Loucy (cell line): Measurements from ENCODE around the gene LDLRAD4.
A peak's percentile ranks its signal among the peaks of the same experiment; 100 is the strongest.

Experiments
- H2AFZ ChIP-seq: fragments of 200-600 bp; sonication (generic); 2 replicates; pipeline ENCODE4 v1.6.0; 2016; ENCODE audit warnings: antibody characterized with exemption, mild to moderate bottlenecking, low read length, moderate library complexity
- H3F3A ChIP-seq: fragments of 200-600 bp; 2 replicates; pipeline ENCODE4 v1.6.0; 2016; ENCODE audit warnings: antibody characterized with exemption, low read depth, mild to moderate bottlenecking
- H3K27me3 ChIP-seq: fragments of 200-600 bp; sonication (generic); 2 replicates; pipeline ENCODE4 v1.6.1; 2014; ENCODE audit warnings: low read length, mild to moderate bottlenecking; ENCODE audit not compliant: insufficient read depth, poor library complexity, severe bottlenecking
- H3K36me3 ChIP-seq: fragments of 200-600 bp; sonication (generic); 2 replicates; pipeline ENCODE4 v1.6.1; 2016; ENCODE audit warnings: low read length; ENCODE audit not compliant: insufficient read depth
- H3K4me1 ChIP-seq: fragments of 200-600 bp; sonication (generic); 2 replicates; pipeline ENCODE4 v1.5.1; 2014; ENCODE audit warnings: low read length, mild to moderate bottlenecking; ENCODE audit not compliant: insufficient read depth, poor library complexity, severe bottlenecking
- H3K4me2 ChIP-seq: fragments of 200-600 bp; sonication (generic); 2 replicates; pipeline ENCODE4 v1.6.0; 2014; ENCODE audit warnings: antibody characterized with exemption, low read length, low read depth, mild to moderate bottlenecking; ENCODE audit not compliant: poor library complexity, severe bottlenecking
- H3K4me3 ChIP-seq: fragments of 200-600 bp; sonication (generic); 2 replicates; pipeline ENCODE4 v1.5.1; 2014; ENCODE audit warnings: low read length, mild to moderate bottlenecking, mixed read lengths; ENCODE audit not compliant: poor library complexity, severe bottlenecking
- H3K79me2 ChIP-seq: fragments of 200-600 bp; sonication (generic); 2 replicates; pipeline ENCODE4 v1.6.1; 2014; ENCODE audit warnings: low read length; ENCODE audit not compliant: insufficient read depth
- H3K9ac ChIP-seq: fragments of 200-600 bp; sonication (generic); 2 replicates; pipeline ENCODE4 v1.6.0; 2014; ENCODE audit warnings: mild to moderate bottlenecking, low read depth, low read length, moderate library complexity; ENCODE audit not compliant: poor library complexity, severe bottlenecking
- H3K9me2 ChIP-seq: fragments of 200-600 bp; sonication (generic); replicated peaks from 2 replicates; pipeline ENCODE4 v1.6.1; 2016; ENCODE audit warnings: low read depth, low read length, mixed read lengths
- H3K9me3 ChIP-seq: fragments of 200-600 bp; sonication (generic); 2 replicates; pipeline ENCODE4 v1.6.1; 2014; ENCODE audit warnings: mild to moderate bottlenecking, antibody characterized with exemption, low read length, low read depth; ENCODE audit not compliant: insufficient read depth
- H4K20me1 ChIP-seq: fragments of 200-600 bp; sonication (generic); 2 replicates; pipeline ENCODE4 v1.6.0; 2014; ENCODE audit warnings: antibody characterized with exemption, low read length, mild to moderate bottlenecking; ENCODE audit not compliant: insufficient read depth, poor library complexity, severe bottlenecking
- EZH2phosphoT487 ChIP-seq: fragments of 200-600 bp; IDR thresholded peaks from 2 replicates; pipeline ENCODE4 v1.6.1; 2018; ENCODE audit warnings: antibody characterized with exemption, mild to moderate bottlenecking, moderate library complexity, borderline replicate concordance
- TF ChIP-seq, protein P1 (sequence below): fragments of 200-600 bp; sonication (generic); conservative IDR thresholded peaks from 2 replicates; pipeline ENCODE4 v1.5.1; 2014; ENCODE audit warnings: mild to moderate bottlenecking, antibody characterized with exemption, low read length

Gene LDLRAD4

DNA sequence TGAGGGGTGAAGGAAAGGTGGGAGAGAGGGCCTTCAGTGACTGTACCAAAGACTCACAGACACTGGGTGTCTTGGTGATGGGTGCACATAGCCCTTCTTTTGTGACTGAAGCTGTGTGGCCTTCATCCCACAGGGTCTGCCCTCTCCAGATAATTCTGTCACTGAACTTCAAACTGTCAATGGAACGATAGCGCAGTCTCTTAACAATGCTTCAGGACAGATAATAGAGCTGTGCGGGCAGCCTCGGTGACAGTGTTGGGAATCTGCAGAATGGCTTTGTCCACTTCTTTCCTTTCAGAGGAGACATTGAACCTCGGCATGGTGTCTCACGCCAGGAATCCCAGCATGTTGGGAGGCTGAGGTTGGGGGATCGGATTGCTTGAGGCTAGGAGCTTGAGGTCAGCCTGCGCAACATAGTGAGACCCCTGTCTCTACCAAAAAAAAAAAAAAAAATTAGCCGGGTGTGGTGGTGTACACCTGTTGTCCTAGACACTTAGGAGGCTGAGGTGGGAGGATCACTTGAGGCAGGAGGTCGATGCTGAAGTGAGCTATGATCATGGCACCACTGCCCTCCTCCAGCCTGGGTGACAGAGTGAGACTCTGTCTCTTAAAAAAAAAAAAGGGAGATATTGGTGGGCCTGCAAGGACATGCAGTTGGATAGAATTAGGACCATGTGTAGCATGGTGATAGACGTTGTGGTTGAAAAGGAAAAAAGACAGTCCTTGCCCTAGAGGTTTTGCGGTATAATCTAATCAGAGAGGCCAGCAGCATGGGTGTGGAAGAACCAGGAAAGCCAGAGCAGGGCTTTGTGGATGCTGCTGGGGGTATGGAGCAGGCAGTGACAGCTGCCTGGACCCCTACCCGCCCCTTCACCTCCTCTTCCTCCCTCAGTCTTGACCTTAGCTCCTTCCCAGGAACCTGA, 91.4 kb downstream of the LDLRAD4 start:
- Histone ChIP-seq H3F3A (peaks cover 12% of the 10 kb centered on the region), H3K9me3 (peaks cover 2% of the 10 kb centered on the region), H3K4me3 (no peak overlapping the region), H3K27me3 (no peaks in the 10 kb centered on the region), H3K9ac (no peak overlapping the region), H3K79me2 (peaks cover 21% of the 10 kb centered on the region; the same call in 1 of the 2 replicates), H3K9me2 (no peaks in the 10 kb centered on the region), H4K20me1 (no peaks in the 10 kb centered on the region), H2AFZ (no peak overlapping the region), H3K4me2 (peak overlapping the region; percentile 49), H3K4me1 (peaks cover 78% of the 10 kb centered on the region), H3K36me3 (peaks cover 3% of the 10 kb centered on the region)
- TF ChIP-seq, protein P1, sequence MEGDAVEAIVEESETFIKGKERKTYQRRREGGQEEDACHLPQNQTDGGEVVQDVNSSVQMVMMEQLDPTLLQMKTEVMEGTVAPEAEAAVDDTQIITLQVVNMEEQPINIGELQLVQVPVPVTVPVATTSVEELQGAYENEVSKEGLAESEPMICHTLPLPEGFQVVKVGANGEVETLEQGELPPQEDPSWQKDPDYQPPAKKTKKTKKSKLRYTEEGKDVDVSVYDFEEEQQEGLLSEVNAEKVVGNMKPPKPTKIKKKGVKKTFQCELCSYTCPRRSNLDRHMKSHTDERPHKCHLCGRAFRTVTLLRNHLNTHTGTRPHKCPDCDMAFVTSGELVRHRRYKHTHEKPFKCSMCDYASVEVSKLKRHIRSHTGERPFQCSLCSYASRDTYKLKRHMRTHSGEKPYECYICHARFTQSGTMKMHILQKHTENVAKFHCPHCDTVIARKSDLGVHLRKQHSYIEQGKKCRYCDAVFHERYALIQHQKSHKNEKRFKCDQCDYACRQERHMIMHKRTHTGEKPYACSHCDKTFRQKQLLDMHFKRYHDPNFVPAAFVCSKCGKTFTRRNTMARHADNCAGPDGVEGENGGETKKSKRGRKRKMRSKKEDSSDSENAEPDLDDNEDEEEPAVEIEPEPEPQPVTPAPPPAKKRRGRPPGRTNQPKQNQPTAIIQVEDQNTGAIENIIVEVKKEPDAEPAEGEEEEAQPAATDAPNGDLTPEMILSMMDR, result no peak
- TF ChIP-seq EZH2phosphoT487, result no peak

DNA sequence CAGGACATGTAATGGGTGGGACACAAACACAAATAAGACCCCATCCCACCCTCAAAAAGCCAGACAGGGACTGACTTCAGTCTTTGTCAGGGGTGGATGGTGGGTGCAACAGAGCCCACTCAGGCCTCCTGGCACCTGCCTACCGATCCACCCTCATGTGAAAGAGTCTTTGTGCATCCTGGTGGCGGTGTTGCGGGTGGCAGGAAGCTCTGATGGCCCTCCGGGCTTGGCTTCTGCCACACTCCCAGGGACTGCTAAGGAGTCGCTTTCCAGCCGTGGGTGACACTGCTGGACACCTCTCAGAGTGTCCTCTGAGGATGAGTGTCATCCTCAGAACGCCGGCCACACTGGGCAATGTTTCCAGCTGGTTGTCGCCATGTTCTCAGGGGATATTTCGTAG, 92.6 kb downstream of the LDLRAD4 start:
- TF ChIP-seq, protein P1, result no peak
- no peak for TF ChIP-seq EZH2phosphoT487
- H3K4me2 ChIP-seq, result no peak overlapping the region

DNA sequence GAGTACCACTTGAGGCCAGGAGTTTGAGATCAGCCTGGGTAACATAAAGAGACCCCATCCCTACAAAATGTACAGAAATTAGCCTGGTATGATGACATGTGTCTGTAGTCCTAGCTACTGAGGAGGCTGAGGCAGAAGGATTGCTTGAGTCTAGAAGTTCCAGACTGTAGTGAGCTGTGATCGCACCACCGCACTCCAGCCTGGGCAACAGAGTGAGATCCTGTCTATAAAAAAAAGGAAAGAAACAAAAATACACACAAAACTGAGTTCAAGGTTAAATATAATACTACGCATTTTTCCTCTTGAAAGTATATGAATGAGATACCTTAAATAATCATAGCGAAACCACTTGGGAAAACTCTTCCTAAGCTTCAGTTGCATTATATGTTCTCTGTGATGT, 94.0 kb downstream of the LDLRAD4 start:
- Histone ChIP-seq H2AFZ (no peak overlapping the region), H3K79me2 (peaks cover 12% of the 10 kb centered on the region; the same call in 1 of the 2 replicates), H3K9me2 (no peaks in the 10 kb centered on the region), H3K9me3 (peaks cover 15% of the 10 kb centered on the region), H3K27me3 (no peaks in the 10 kb centered on the region), H3K4me3 (peak overlapping the region; percentile 44), H3K36me3 (peaks cover 6% of the 10 kb centered on the region), H3K4me1 (peaks cover 59% of the 10 kb centered on the region), H3K9ac (peak overlapping the region; percentile 65), H3K4me2 (peak overlapping the region; percentile 59), H4K20me1 (no peaks in the 10 kb centered on the region), H3F3A (peaks cover 5% of the 10 kb centered on the region)
- no peak for TF ChIP-seq EZH2phosphoT487
- TF ChIP-seq, protein P1, result no peak

More for the DNA sequence above, 92.6 kb downstream of the LDLRAD4 start:
- Histone ChIP-seq H4K20me1 (no peaks in the 10 kb centered on the region), H3K9me2 (no peaks in the 10 kb centered on the region), H2AFZ (no peak overlapping the region), H3K9ac (no peak overlapping the region), H3K9me3 (peaks cover 12% of the 10 kb centered on the region), H3K79me2 (peaks cover 22% of the 10 kb centered on the region; the same call in 1 of the 2 replicates), H3K36me3 (peaks cover 6% of the 10 kb centered on the region), H3K27me3 (no peaks in the 10 kb centered on the region), H3F3A (peaks cover 5% of the 10 kb centered on the region), H3K4me3 (no peak overlapping the region), H3K4me1 (peaks cover 68% of the 10 kb centered on the region)
